GM12878 (cell line): ENCODE results near the gene ZNF341. TPM values are rescaled to one million over a fixed set of nuclear protein-coding genes. Genes with fewer than 3 reads are reported as not detected.
"Not testable (repeated sequence)": the region's sequence is repeated elsewhere in the genome, so short reads cannot be mapped to it uniquely, and the experiment has no call there.

Source experiments
- ATAC-seq: fragments of 200-7000 bp; cut with Tn5 transposase; 3 replicates; pipeline ENCODE4 v1.9.1; 2020; ENCODE audit warnings: mild to moderate bottlenecking, moderate library complexity
- BruUV-seq: library from RNA; stranded (reverse); fragments of 400-500 nt; replicated peaks from 2 replicates; lab custom pipeline; 2021; lab: Mats Ljungman, UMichigan
- CTCF ChIA-PET: fragments of 300-600 bp; sonication (Branson Sonifier 250); formaldehyde crosslinking; extraction: SDS; loops from one replicate; lab custom pipeline; 2021; ENCODE audit warnings: inconsistent platforms; lab: Yijun Ruan, JAX
- POLR2A ChIA-PET: fragments of 350-600 bp; formaldehyde crosslinking; extraction: SDS; loops from one replicate; lab custom pipeline; 2021; ENCODE audit warnings: inconsistent platforms; lab: Charles Lee
- RAD21 ChIA-PET: fragments of 300-600 bp; sonication (Branson Sonifier 250); formaldehyde crosslinking; loops from one replicate; lab custom pipeline; 2023; ENCODE audit warnings: antibody characterized with exemption; ENCODE audit not compliant: unreplicated experiment; lab: Charles Lee
- SMC1A ChIA-PET: fragments of 300-600 bp; sonication (Branson Sonifier 250); formaldehyde crosslinking; loops from one replicate; lab custom pipeline; 2023; ENCODE audit not compliant: unreplicated experiment, uncharacterized antibody; lab: Charles Lee
- DNase-seq: peaks from one replicate; pipeline ENCODE4 v3.0.0-alpha.2; 2011; ENCODE audit warnings: low read depth, low spot score
- FAIRE-seq: peaks from 3 replicates; lab custom pipeline; 2011; peaks lifted over from hg19 to GRCh38; lab: Jason Lieb, UNC
- H2AFZ ChIP-seq: 2 replicates; pipeline ENCODE4 v1.6.0; 2011; ENCODE audit warnings: low read depth, low read length, control low read depth; ENCODE audit not compliant: control insufficient read depth
- H3K27ac ChIP-seq: 2 replicates; pipeline ENCODE4 v1.5.1; 2011; ENCODE audit warnings: control low read depth; ENCODE audit not compliant: control insufficient read depth, insufficient read depth
- H3K27me3 ChIP-seq, 2 experiments: replicated peaks in 1 of 2; 2 replicates each; pipeline versions ENCODE4 v1.6.0 to v1.6.1; 2011; ENCODE audit warnings: low read length in 1 of 2; ENCODE audit not compliant: control insufficient read depth in 2 of 2, insufficient read depth in 2 of 2
- H3K36me3 ChIP-seq, 2 experiments: 2 replicates each; pipeline ENCODE4 v1.5.1; 2011; ENCODE audit warnings: low read length in 1 of 2; ENCODE audit not compliant: control insufficient read depth in 2 of 2, insufficient read depth in 2 of 2
- H3K4me1 ChIP-seq: 2 replicates; pipeline ENCODE4 v1.6.1; 2011; ENCODE audit warnings: mild to moderate bottlenecking, low read length, moderate library complexity, mixed read lengths; ENCODE audit not compliant: control insufficient read depth, insufficient read depth
- H3K4me2 ChIP-seq: 2 replicates; pipeline ENCODE4 v1.6.0; 2011; ENCODE audit warnings: control low read depth; ENCODE audit not compliant: control insufficient read depth, insufficient read depth
- H3K4me3 ChIP-seq: fragments of 200-600 bp; sonication (generic); 2 replicates; pipeline ENCODE4 v1.5.1; 2016
- H3K79me2 ChIP-seq: 2 replicates; pipeline ENCODE4 v1.6.0; 2011; ENCODE audit warnings: low read length; ENCODE audit not compliant: control insufficient read depth, insufficient read depth
- H3K9ac ChIP-seq: 2 replicates; pipeline ENCODE4 v1.8.0; 2011; ENCODE audit warnings: low read length, control low read depth, mixed read lengths; ENCODE audit not compliant: control insufficient read depth, insufficient read depth
- H3K9me3 ChIP-seq: replicated peaks from 3 replicates; pipeline ENCODE4 v1.5.1; 2011; ENCODE audit warnings: mild to moderate bottlenecking, low read length; ENCODE audit not compliant: control insufficient read depth, insufficient read depth
- H4K20me1 ChIP-seq: 2 replicates; pipeline ENCODE4 v1.6.0; 2011; ENCODE audit not compliant: control insufficient read depth, insufficient read depth
- MXI1 ChIP-seq: fragments of 150-350 bp; IDR thresholded peaks from 2 replicates; pipeline ENCODE4 v1.6.1; 2011; ENCODE audit warnings: low read depth, mild to moderate bottlenecking, inconsistent platforms, low read length, improper control_type of control experiment
- WGBS: methylation state at CpG from one replicate; pipeline ENCODE4 v1.1.6; 2016; ENCODE audit warnings: low lambda C conversion rate; ENCODE audit not compliant: insufficient replicate concordance, insufficient coverage; ENCODE audit errors: missing lambda C conversion rate; 5-methylcytosine and 5-hydroxymethylcytosine counted together
- in situ Hi-C: fragments of 300-500 bp; cut with MboI; formaldehyde crosslinking; loops from 9 replicates; pipeline ENCODE4 v1.14.3; 2018; ENCODE audit warnings: mixed read lengths
- intact Hi-C: fragments of 100-400 bp; cut with micrococcal nuclease; formaldehyde crosslinking; loops from one replicate; pipeline ENCODE4 v1.14.2; 2022; ENCODE audit not compliant: unreplicated experiment
- polyA plus RNA-seq, 11 experiments: library from polyadenylated mRNA; depleted of rRNA in 4 of 11; unstranded in 6 of 11; stranded (reverse) in 5 of 11; fragments of >200 nt; fragmentation: Nextera tagmentation in 4 of 11; fragmentation: Illumina TruSeq in 1 of 11; extraction: Ambion mirVana in 4 of 11; extraction: Trizol in 1 of 11; gene quantifications; 1 replicate in 1 of 11; 2 replicates in 10 of 11; pipeline versions ENCODE4 v1.2.1 to v1.2.3, GENCODE V29; 2011 to 2016; ENCODE audit warnings: inconsistent platforms in 2 of 11, missing spikeins in 2 of 11, low read depth in 1 of 11
- total RNA-seq, 4 experiments: library from RNA; depleted of rRNA in 3 of 4; stranded (reverse); fragments of >200 nt in 3 of 4; fragmentation: Illumina TruSeq in 1 of 4; extraction: Trizol in 1 of 4; gene quantifications; 2 replicates each; pipeline versions ENCODE4 v1.2.1 to v1.2.3, GENCODE V29; 2013 to 2021

The ZNF341 gene
- total and polyA plus RNA-seq, 10 of the 15 experiments (the other 5 are each of a cell fraction or from before 2014, with no cell fraction given), result 0.18 to 5.0 (median 2.6) TPM

- H3K4me2 ChIP-seq, result no peak overlapping the region
- DNase-seq (no peak), FAIRE-seq (no peak), ATAC-seq (no peak)
- ChIA-PET SMC1A (no interaction called here), POLR2A (interaction anchor here (0.6 kb wide), 1 partner anchor 263 kb away, joined by 3 read pairs; no protein-coding TSS in a partner anchor), CTCF (no interaction called here), RAD21 (no interaction called here)
- no peak overlapping the region for H3K4me3 ChIP-seq
- no peaks in the 10 kb centered on the region for H4K20me1 ChIP-seq
- in situ Hi-C loops, result no loop called here
- intact Hi-C loops, result no loop called here
- no peaks in the 10 kb centered on the region for H3K36me3 ChIP-seq
- H3K79me2 ChIP-seq, result no peaks in the 10 kb centered on the region
- BruUV-seq, result no TSS peak
- no peak for TF ChIP-seq MXI1
- H3K9me3 ChIP-seq, result no peaks in the 10 kb centered on the region
- WGBS, result 63% methylated on average over 8 of the region's 8 CpGs
- H2AFZ ChIP-seq, result no peak overlapping the region
- no peaks in the 10 kb centered on the region for H3K27me3 ChIP-seq
- H3K9ac ChIP-seq, result no peak overlapping the region
- no peak overlapping the region for H3K27ac ChIP-seq
- H3K4me1 ChIP-seq, result no peaks in the 10 kb centered on the region
These were observed 34.7 kb upstream of the ZNF341 start for GRCh38 chr20:33697129-33697528.

- intact Hi-C loops, in situ Hi-C loops, FAIRE-seq, DNase-seq, SMC1A ChIA-PET, H2AFZ ChIP-seq, H3K27me3 ChIP-seq, H3K27ac ChIP-seq, POLR2A ChIA-PET, H3K9ac ChIP-seq, H3K4me3 ChIP-seq, ATAC-seq, H4K20me1 ChIP-seq, H3K79me2 ChIP-seq, H3K4me1 ChIP-seq, CTCF ChIA-PET, H3K36me3 ChIP-seq, RAD21 ChIA-PET, H3K4me2 ChIP-seq, BruUV-seq, H3K9me3 ChIP-seq: not testable (repeated sequence)
- 88% methylated on average over 18 of the region's 27 CpGs for WGBS
These were observed 32.8 kb upstream of the ZNF341 start for GRCh38 chr20:33698966-33699365.

- DNase-seq, H3K9ac ChIP-seq, H3K79me2 ChIP-seq, BruUV-seq, ATAC-seq, H2AFZ ChIP-seq, SMC1A ChIA-PET, H3K4me2 ChIP-seq, H3K4me3 ChIP-seq, POLR2A ChIA-PET, H3K27ac ChIP-seq, H3K4me1 ChIP-seq, intact Hi-C loops, FAIRE-seq, H3K36me3 ChIP-seq, RAD21 ChIA-PET, CTCF ChIA-PET, H3K27me3 ChIP-seq, H4K20me1 ChIP-seq, H3K9me3 ChIP-seq, in situ Hi-C loops: not testable (repeated sequence)
- WGBS, result 92% methylated on average over 33 of the region's 45 CpGs
These were observed 30.9 kb upstream of the ZNF341 start for GRCh38 chr20:33700696-33701441.
